GM10248 (cell line): ENCODE results near the gene ADORA1.

ENCODE experiments used
- CTCF ChIA-PET: fragments of 300-600 bp; sonication (Branson Sonifier 250); formaldehyde crosslinking; extraction: SDS; loops from one replicate; lab custom pipeline; 2021; ENCODE audit warnings: antibody characterized with exemption; lab: Yijun Ruan, JAX
- POLR2A ChIA-PET: fragments of 350-650 bp; sonication (Branson Sonifier 250); formaldehyde crosslinking; extraction: SDS; loops from one replicate; lab custom pipeline; 2020; ENCODE audit warnings: antibody characterized with exemption; lab: Yijun Ruan, JAX
- DNase-seq: peaks from one replicate; pipeline ENCODE4 v3.0.0; 2012; ENCODE audit errors: extremely low spot score
- CTCF ChIP-seq: IDR thresholded peaks from 2 replicates; pipeline ENCODE4 v1.5.1; 2012; ENCODE audit warnings: mild to moderate bottlenecking, low read depth; ENCODE audit errors: extremely low read depth, missing control alignments, control extremely low read depth

ADORA1 gene

GRCh38 chr1:203199816-203200571 is 72.5 kb downstream of the ADORA1 start:
- no peak for DNase-seq
- POLR2A ChIA-PET: no interaction called here
- no peak for TF ChIP-seq CTCF
- CTCF ChIA-PET: interaction anchor here (1.0 to 4.1 kb wide), 8 partner anchors 16 to 161 kb away, joined by 3 to 19 read pairs (median 4); no protein-coding TSS in a partner anchor

GRCh38 chr1:203200916-203201315 is 73.4 kb downstream of the ADORA1 start:
- POLR2A ChIA-PET: no interaction called here

GRCh38 chr1:203201516-203202205 is 74.1 kb downstream of the ADORA1 start:
- CTCF ChIA-PET: interaction anchor here (1.8 to 4.1 kb wide), 2 partner anchors 29 to 162 kb away, joined by 8 to 11 read pairs; no protein-coding TSS in a partner anchor
- TF ChIP-seq CTCF: no peak
- POLR2A ChIA-PET: no interaction called here
- DNase-seq: no peak

More at GRCh38 chr1:203200916-203201315, 73.4 kb downstream of the ADORA1 start:
- DNase-seq: no peak
- no peak for TF ChIP-seq CTCF
- CTCF ChIA-PET: interaction anchor here (1.2 to 4.1 kb wide), 5 partner anchors 15 to 161 kb away, joined by 3 to 19 read pairs (median 8); no protein-coding TSS in a partner anchor

GRCh38 chr1:203202431-203203245 is 75.1 kb downstream of the ADORA1 start:
- CTCF ChIA-PET: interaction anchor here (0.9 to 5.8 kb wide), 3 partner anchors 14 to 66 kb away, joined by 3 to 43 read pairs (median 14); no protein-coding TSS in a partner anchor
- DNase-seq: no peak
- TF ChIP-seq CTCF: no peak
- POLR2A ChIA-PET: no interaction called here

- TF ChIP-seq CTCF: no peak
- ChIA-PET CTCF (interaction anchor here (4.2 to 5.8 kb wide), 2 partner anchors 12 to 32 kb away, joined by 14 to 43 read pairs; no protein-coding TSS in a partner anchor), POLR2A (no interaction called here)
- no peak for DNase-seq
These were observed 77.2 kb downstream of the ADORA1 start for GRCh38 chr1:203204756-203205155.
